Stimulated activated CD4-positive, alpha-beta T cell treated with anti-CD3 and anti-CD28 coated beads, Interleukin-4, amount 100 ng/mL, for 1 hour (primary cell): ENCODE measurements around the gene PHKA2.

Experiments used
- DNase-seq: peaks from one replicate; pipeline ENCODE4 v3.0.0-alpha.2; 2020

PHKA2 gene

GRCh38 chrX:18920566-18920965 is 63.3 kb downstream of the PHKA2 start:
- DNase-seq: no peak

DNA sequence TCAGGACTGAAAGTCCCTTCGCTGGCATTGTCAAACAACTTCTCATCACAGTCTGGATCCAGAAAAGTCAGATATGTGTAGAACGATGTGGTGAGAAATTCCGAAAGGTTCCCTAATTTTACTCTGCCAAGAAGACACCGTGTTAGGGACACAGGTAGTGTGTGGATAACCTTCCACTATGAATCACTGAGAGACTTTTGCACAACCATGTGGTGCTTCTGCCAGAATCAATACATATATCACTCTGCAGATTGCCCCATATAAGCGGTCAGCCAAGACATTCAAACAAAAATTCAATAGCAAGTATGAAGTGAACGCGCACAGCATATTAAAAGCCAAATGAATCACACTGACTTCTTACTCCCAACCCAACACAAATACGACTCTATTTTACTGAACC is 63.8 kb downstream of the PHKA2 start:
- no peak for DNase-seq

DNA sequence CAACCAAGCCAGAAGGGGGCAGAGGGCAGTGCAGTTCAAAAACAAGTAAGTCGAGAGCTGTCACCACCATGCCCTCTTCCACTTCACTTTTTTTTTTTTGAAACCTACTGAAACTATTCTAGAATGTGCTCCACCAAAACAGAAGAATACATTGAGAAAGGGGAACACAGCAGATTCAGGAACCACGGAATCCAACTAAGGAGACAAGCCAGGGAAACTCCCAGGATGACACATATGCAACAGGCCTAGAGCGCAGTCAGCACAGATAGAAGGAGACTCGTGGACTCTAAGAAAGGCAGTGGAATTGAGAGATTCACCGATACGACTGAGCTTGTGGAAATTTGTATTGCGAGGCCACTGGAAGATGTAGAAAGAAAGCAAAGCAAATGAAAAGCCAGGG is 66.1 kb downstream of the PHKA2 start:
- no peak for DNase-seq

DNA sequence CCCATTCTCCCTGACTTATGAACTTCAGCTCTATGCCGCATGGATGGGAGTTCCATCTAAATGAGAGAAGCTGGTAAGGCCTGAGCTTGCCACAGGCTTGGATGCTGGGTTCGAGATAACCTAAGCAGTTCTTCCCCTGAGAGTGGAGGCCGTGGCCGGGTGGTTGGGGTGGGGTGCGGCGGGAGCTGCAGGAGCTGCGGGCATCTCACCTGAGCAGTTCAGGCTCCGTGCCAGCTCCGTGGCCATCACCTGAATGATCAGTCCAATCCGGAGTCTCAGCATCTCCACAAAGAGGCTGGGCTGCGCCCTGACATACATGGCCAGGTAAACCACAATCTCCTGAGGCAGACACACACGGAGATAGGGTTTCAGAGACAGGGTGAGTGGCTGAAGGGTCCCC is 77.6 kb downstream of the PHKA2 start:
- no peak for DNase-seq

DNA sequence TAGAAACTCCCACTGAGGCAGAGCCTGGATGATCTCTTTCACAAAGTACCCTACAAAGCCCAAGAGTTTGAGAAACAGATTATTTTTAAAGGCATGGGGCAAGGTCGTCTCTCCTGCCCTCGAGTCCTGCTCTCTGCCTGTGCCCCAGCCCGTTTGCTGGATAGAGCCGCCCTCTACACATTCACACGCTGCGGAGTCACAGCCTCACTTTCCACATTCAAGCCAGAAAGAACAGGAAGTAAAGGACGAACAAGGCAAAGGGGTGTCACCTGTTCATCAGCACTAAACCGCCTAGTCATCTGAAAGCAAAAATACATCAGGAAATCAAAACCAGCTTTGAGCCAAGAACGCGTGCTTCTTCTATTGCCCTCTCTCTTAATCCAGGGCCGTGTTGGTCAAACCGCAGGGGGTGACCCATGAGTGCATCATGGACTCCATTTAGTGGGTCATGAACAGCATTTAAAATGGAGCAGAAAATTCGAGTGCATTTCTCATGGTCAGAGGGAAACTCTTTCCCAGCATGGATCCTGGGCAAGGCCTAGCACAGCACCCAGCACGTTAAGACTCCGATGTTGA is 83.4 kb downstream of the PHKA2 start:
- DNase-seq: no peak

GRCh38 chrX:18899796-18900380 is 84.0 kb downstream of the PHKA2 start:
- DNase-seq: no peak

- DNase-seq: no peak
Observed at GRCh38 chrX:18898492-18898891, 85.4 kb downstream of the PHKA2 start.

GRCh38 chrX:18898091-18898490 is 85.8 kb downstream of the PHKA2 start:
- DNase-seq: no peak

DNA sequence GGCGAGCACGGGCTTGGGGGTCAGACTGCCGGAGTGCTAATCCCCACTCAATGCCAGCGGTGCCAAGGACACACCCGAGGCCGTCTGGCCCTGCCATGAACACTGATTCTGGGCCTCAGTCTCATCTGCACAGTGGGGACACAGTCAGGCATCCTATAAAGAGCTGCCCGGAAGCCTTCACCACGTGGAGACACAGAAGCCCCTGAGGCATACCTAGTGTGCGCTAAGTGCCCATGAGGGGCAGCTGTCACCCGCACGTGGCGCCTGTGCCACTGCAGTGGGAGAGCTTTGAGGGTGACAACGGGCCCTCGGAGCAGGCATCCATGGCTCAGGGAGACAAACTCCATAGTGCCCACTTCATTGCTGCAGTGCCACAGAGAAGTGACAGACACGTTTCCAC is 86.3 kb downstream of the PHKA2 start:
- DNase-seq: no peak

DNA sequence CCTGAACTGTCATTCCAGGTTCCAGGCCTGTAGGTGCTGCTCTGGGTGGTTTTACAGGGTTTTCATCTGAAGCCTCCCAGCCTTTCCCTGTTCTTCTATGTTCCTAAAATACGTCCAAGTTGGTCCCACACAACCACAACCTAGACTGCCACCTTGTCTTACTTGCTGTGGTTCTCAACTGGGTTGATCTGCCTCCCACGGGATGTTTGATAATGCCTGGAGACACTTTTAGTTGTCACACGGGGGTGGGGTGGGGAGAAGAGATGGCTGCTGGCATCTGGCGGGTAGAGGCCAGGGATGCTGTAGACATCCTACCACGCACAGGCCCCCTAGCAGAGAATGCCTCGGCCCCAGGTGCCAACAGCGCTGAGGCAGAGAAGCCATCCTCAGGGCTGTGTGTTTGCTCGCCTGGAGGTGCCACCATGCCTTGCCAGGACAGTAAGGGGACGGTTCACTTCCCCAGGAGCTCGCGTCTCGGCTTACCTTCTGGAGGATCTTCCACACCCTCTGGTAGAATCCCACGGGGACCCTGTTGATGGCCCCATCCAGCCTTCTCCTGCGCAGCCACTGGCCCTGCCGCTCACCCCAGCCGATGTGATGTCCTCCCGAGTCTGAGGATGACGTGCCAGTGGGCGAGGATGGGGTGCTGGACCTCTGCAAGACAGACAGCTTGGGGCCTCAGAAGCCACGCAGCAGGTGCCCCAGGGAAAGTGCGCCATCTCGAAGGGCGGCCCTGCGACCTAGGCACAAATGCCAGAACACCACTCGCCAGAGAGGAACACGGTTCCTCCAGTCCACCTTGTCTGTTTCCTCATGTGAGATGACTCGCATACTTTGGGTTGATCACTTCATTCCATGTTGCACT is 87.0 kb downstream of the PHKA2 start:
- DNase-seq: no peak

GRCh38 chrX:18895189-18895951 is 88.5 kb downstream of the PHKA2 start:
- no peak for DNase-seq

DNA sequence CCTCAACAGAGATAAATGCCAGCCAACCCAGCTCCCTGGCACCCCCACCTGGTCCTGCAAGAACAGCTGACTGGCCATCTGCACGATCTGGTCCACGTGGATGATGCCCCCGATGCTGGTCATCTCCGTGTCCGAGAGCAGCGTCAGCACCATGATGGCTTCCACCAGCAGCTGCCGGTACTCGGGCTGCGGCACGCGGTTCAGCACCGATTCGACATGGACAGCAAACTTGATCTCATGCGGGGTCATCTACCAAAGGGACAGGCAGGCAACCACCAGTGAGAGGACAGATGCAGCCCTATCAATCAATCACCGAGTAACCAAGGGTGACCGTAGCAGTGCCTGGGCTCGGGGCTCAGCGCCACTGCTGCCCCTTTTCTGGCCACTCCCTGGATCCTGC is 89.8 kb downstream of the PHKA2 start:
- DNase-seq: no peak

- DNase-seq: no peak
Observed at GRCh38 chrX:18893536-18893935, 90.4 kb downstream of the PHKA2 start.

DNA sequence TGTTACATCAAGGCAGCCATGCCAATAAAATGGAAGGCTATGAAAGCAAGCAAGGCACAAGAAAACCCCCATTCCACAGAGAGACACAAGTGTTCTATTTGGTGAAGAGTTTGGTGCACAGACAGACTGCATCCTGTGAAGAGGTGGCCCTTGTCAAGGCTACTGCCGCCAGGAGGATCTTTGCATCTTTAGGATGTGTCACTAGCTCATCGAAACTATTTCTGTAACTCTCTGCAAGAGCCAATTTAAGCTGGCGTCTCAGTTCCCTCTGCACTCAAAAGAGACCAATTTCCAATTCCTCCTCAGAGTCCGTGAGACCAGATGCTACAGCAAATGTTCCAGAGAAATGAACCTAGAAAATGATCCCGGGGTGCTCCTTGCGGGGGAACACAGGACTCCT is 91.0 kb downstream of the PHKA2 start:
- no peak for DNase-seq

- DNase-seq: no peak
Observed at GRCh38 chrX:18891548-18891945, 92.4 kb downstream of the PHKA2 start.

- DNase-seq: no peak
Observed at GRCh38 chrX:18890724-18891547, 93.0 kb downstream of the PHKA2 start.

DNA sequence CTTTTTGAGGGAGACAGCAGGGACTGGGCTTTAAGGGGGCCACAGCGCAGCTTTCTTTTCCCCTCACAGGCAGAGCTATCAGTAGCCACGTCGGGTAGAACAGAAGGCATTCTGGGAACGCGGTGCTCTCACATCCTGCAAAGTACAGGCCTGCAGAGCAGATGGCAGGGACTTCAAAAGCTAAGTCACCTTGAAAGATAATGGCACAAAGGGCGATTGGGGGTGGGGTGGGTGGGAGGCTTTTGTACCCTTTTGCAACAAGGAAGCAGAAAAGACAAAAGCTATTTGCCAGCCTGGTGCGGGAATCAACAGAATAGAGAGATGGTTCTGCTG is 93.9 kb downstream of the PHKA2 start:
- DNase-seq: no peak

DNA sequence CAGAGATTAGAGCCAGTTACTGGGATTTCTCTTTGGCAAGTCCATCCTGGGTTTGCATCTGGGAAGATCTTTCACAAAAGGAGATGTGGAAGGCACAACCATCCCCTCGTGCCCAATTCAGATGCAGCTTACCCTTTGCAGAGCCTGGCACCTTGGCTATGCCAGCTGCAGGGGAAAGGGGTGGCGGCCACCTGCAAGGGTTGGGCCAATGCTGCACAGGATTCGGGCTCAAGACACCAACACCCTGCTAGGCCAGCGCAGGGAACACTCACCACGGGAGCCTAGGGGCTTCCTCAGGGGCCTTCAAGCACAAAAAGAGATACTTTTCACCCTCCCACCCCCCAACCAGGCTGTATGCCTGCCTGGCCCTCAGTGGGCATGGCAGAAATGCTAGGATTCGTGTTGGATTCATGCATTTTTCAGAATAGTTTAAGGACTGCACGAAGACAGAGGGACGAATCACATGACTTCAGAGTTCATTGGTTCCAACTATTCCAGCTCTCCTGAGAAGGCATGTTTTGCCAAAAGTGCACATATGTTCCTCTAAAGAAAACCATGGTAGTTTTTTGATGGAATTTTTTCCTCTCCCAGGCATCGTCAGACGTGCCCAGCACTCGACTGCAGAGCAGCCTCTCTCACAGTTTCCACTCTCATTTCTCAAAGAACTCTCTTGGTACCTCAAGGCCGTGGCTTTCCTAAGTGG is 94.4 kb downstream of the PHKA2 start:
- DNase-seq: no peak

DNA sequence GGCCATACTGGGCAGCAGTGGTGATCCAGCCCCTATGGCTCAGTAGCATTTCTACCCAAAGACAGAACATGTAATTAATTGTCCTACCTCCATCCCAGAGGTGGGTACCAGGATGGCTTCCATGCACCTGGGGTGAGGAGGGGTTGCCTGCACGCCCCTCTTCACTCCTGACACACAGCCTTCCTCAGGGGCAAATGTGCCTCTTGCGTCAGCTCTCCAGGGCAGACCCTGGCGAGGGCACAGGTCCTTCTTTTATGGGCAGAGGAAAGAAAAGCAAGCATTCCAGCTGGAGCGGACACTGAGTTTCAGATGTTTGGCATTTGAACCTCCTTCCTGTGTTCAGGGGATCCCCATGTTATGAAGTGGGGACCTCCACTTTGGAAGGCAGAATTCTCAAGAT is 95.6 kb downstream of the PHKA2 start:
- DNase-seq: no peak

GRCh38 chrX:18887825-18888212 is 96.1 kb downstream of the PHKA2 start:
- no peak for DNase-seq

GRCh38 chrX:18887177-18887824 is 96.6 kb downstream of the PHKA2 start:
- no peak for DNase-seq
